Endothelial cell of umbilical vein (primary cell): Measurements from ENCODE around the gene PILRA. TPM values are rescaled to one million over a fixed set of nuclear protein-coding genes. Genes with fewer than 3 reads are reported as not detected.

Experiments used
- BruUV-seq: library from RNA; stranded (reverse); fragments of 400-500 nt; replicated peaks from 2 replicates; lab custom pipeline; 2021; lab: Mats Ljungman, UMichigan
- CTCF ChIA-PET: fragments of 300-600, 350-600 bp; sonication (Branson Sonifier 250); formaldehyde crosslinking; loops from one replicate; lab custom pipeline; 2021; ENCODE audit warnings: antibody characterized with exemption, inconsistent platforms; lab: Charles Lee
- POLR2A ChIA-PET: fragments of 300-600, 350-600 bp; sonication (Branson Sonifier 250); formaldehyde crosslinking; loops from one replicate; lab custom pipeline; 2021; ENCODE audit warnings: antibody characterized with exemption, inconsistent platforms; lab: Charles Lee
- DNase-seq: peaks from one replicate; pipeline ENCODE4 v3.0.0-alpha.2; 2011; ENCODE audit warnings: low read depth, low spot score
- FAIRE-seq: peaks from 2 replicates; lab custom pipeline; 2011; peaks lifted over from hg19 to GRCh38; lab: Jason Lieb, UNC
- H2AFZ ChIP-seq: 2 replicates; pipeline ENCODE4 v1.6.0; 2012; ENCODE audit warnings: low read depth, low read length, control low read depth, inconsistent platforms
- H3K27ac ChIP-seq: 2 replicates; pipeline ENCODE4 v1.5.1; 2011; ENCODE audit warnings: low read depth, mild to moderate bottlenecking, control low read depth, low read length, moderate library complexity; ENCODE audit not compliant: insufficient read depth
- H3K27me3 ChIP-seq, 2 experiments: 2 replicates each; pipeline versions ENCODE4 v1.6.0 to v1.6.1; 2011; ENCODE audit warnings: low read length in 2 of 2, mixed read lengths in 1 of 2; ENCODE audit not compliant: control insufficient read depth in 2 of 2, insufficient read depth in 2 of 2
- H3K36me3 ChIP-seq, 2 experiments: 2 replicates in 1 of 2; 3 replicates in 1 of 2; pipeline ENCODE4 v1.5.1; 2011; ENCODE audit warnings: low read length in 2 of 2, mild to moderate bottlenecking in 1 of 2, moderate library complexity in 1 of 2; ENCODE audit not compliant: control insufficient read depth in 2 of 2, insufficient read depth in 2 of 2; ENCODE audit errors: extremely low read depth in 1 of 2
- H3K4me1 ChIP-seq: 3 replicates; pipeline ENCODE4 v1.5.1; 2011; ENCODE audit warnings: mild to moderate bottlenecking, low read length; ENCODE audit not compliant: control insufficient read depth, insufficient read depth; ENCODE audit errors: extremely low read depth
- H3K4me2 ChIP-seq: 2 replicates; pipeline ENCODE4 v1.6.1; 2011; ENCODE audit warnings: low read length, control low read depth, mixed read lengths; ENCODE audit not compliant: insufficient read depth
- H3K4me3 ChIP-seq, 3 experiments: fragments of 200-600 bp in 1 of 3; sonication (generic), shearing (Covaris generic) in 1 of 3; replicated peaks in 1 of 3; 2 replicates each; pipeline ENCODE4 v1.5.1; 2011 to 2016; ENCODE audit warnings: control low read depth in 3 of 3, low read length in 3 of 3, mild to moderate bottlenecking in 2 of 3, inconsistent platforms in 1 of 3, low read depth in 1 of 3, moderate library complexity in 1 of 3; ENCODE audit not compliant: insufficient read depth in 1 of 3
- H3K79me2 ChIP-seq: 2 replicates; pipeline ENCODE4 v1.6.0; 2012; ENCODE audit warnings: low read length, inconsistent platforms; ENCODE audit not compliant: control insufficient read depth, insufficient read depth
- H3K9ac ChIP-seq: replicated peaks from 2 replicates; pipeline ENCODE3; 2011; ENCODE audit warnings: low read length, control low read depth; ENCODE audit not compliant: insufficient read depth; ENCODE audit errors: extremely low read depth
- H3K9me1 ChIP-seq: replicated peaks from 3 replicates; pipeline ENCODE4 v1.6.0; 2011; ENCODE audit warnings: mild to moderate bottlenecking, low read length; ENCODE audit not compliant: control insufficient read depth, insufficient read depth; ENCODE audit errors: extremely low read depth
- H3K9me3 ChIP-seq: replicated peaks from 2 replicates; pipeline ENCODE4 v1.5.1; 2012; ENCODE audit warnings: low read length, inconsistent platforms; ENCODE audit not compliant: control insufficient read depth, insufficient read depth
- H4K20me1 ChIP-seq: replicated peaks from 2 replicates; pipeline ENCODE3; 2011; ENCODE audit warnings: mild to moderate bottlenecking, low read length; ENCODE audit not compliant: control insufficient read depth, insufficient read depth; ENCODE audit errors: extremely low read depth
- EZH2 ChIP-seq: IDR thresholded peaks from 2 replicates; pipeline ENCODE4 v1.6.1; 2012; ENCODE audit warnings: borderline replicate concordance, low read depth, mild to moderate bottlenecking, moderate library complexity, low read length, inconsistent platforms; ENCODE audit not compliant: severe bottlenecking
- FOS ChIP-seq: IDR thresholded peaks from 2 replicates; pipeline ENCODE4 v1.6.1; 2011; ENCODE audit warnings: mild to moderate bottlenecking, low read length, moderate library complexity, borderline replicate concordance; ENCODE audit not compliant: insufficient read depth
- GATA2 ChIP-seq: IDR thresholded peaks from 2 replicates; pipeline ENCODE4 v1.7.0; 2011; ENCODE audit warnings: low read depth, mild to moderate bottlenecking, moderate library complexity, mixed read lengths, low read length; ENCODE audit not compliant: insufficient read length, insufficient read depth
- JUN ChIP-seq: IDR thresholded peaks from 2 replicates; pipeline ENCODE4 v1.6.1; 2011; ENCODE audit warnings: borderline replicate concordance, low read depth; ENCODE audit not compliant: insufficient read length, insufficient read depth
- MYC ChIP-seq: IDR thresholded peaks from one replicate; pipeline ENCODE4 v1.6.1; 2011; ENCODE audit warnings: mild to moderate bottlenecking, low read depth, low read length
- POLR2A ChIP-seq: IDR thresholded peaks from 2 replicates; pipeline ENCODE4 v1.6.1; 2012; ENCODE audit warnings: low read depth, mild to moderate bottlenecking, control low read depth, low read length
- POLR2AphosphoS5 ChIP-seq: IDR thresholded peaks from 2 replicates; pipeline ENCODE4 v1.6.1; 2012; ENCODE audit warnings: low read depth, mild to moderate bottlenecking, control low read depth, low read length, moderate library complexity; ENCODE audit not compliant: insufficient read depth
- dilution Hi-C: fragments of 300-500 bp; cut with MboI; formaldehyde crosslinking; loops from one replicate; pipeline ENCODE4 v1.15.0; 2019; ENCODE audit warnings: low sequenced_read_pairs; ENCODE audit not compliant: extremely low pct_ligation_motif_present
- intact Hi-C: fragments of 100-400 bp; cut with micrococcal nuclease; formaldehyde crosslinking; loops from one replicate; pipeline ENCODE4 v1.10.0; 2022
- polyA plus RNA-seq, 4 experiments: library from polyadenylated mRNA; depleted of rRNA in 3 of 4; stranded (reverse) in 3 of 4; unstranded in 1 of 4; fragments of >200 nt; gene quantifications; 2 replicates each; pipeline versions ENCODE4 v1.2.1 to v1.2.3, GENCODE V29; 2011 to 2012; ENCODE audit warnings: missing spikeins in 1 of 4
- total RNA-seq: library from RNA; stranded (reverse); gene quantifications from 2 replicates; pipeline ENCODE4 v1.2.3, GENCODE V29; 2021
- TF ChIP-seq, protein P1 (sequence below), 2 donors: IDR thresholded peaks; 1 replicate in 1 of 2; 2 replicates in 1 of 2; pipeline ENCODE4 v1.5.1; 2011; ENCODE audit warnings: low read length in 2 of 2, mild to moderate bottlenecking in 2 of 2, moderate library complexity in 2 of 2, control low read depth in 1 of 2, inconsistent platforms in 1 of 2, low read depth in 1 of 2; ENCODE audit not compliant: insufficient read depth in 1 of 2; ENCODE audit errors: extremely low read depth in 1 of 2
- TF ChIP-seq, protein P2 (sequence below): IDR thresholded peaks from 2 replicates; pipeline ENCODE4 v1.6.1; 2011; ENCODE audit not compliant: insufficient read depth, insufficient read length

PILRA gene
- total and polyA plus RNA-seq, 2 donors (not counting 3 experiments of a cell fraction or from before 2014, with no cell fraction given): 0.61 to 1.3 TPM

DNA sequence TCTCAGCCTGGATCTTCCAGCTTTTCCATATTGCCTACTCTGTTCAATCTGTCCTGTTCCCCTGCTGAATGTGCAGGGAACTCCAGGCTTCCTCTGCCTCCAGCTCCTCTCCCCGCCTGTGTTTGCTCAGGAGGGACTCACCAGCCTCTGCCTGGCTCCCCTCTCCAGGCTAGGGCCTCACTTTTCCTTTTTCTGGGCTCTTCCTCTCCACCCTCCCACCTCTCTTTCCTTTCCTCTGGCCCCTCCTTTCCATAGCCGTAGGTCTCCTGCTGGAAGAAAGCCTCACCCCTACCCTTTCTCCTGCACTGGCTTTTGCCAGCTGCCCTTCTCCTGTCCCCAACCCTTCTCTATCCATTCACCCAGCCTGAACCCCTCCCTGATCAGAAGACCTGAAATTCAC, 25.0 kb downstream of the PILRA start:
- Histone ChIP-seq H3K4me3 (no peak overlapping the region), H3K9me3 (no peaks in the 10 kb centered on the region), H3K9me1 (no peaks in the 10 kb centered on the region), H3K4me1 (no peaks in the 10 kb centered on the region), H3K27me3 (peaks cover 2 to 10% of the 10 kb centered on the region in 2 experiments), H3K27ac (no peak overlapping the region), H3K36me3 (no peaks in the 10 kb centered on the region), H4K20me1 (no peaks in the 10 kb centered on the region), H3K4me2 (no peak overlapping the region), H3K79me2 (no peaks in the 10 kb centered on the region), H3K9ac (no peak overlapping the region), H2AFZ (no peak overlapping the region)
- FAIRE-seq: no peak
- CTCF ChIA-PET: interaction anchor here (2.2 kb wide), 1 partner anchor 9 kb away, joined by 10 read pairs; no protein-coding TSS in a partner anchor
- TF ChIP-seq EZH2 (no peak), MYC (no peak), POLR2AphosphoS5 (no peak), POLR2A (no peak), FOS (no peak), JUN (no peak), GATA2 (no peak)
- TF ChIP-seq, protein P1, sequence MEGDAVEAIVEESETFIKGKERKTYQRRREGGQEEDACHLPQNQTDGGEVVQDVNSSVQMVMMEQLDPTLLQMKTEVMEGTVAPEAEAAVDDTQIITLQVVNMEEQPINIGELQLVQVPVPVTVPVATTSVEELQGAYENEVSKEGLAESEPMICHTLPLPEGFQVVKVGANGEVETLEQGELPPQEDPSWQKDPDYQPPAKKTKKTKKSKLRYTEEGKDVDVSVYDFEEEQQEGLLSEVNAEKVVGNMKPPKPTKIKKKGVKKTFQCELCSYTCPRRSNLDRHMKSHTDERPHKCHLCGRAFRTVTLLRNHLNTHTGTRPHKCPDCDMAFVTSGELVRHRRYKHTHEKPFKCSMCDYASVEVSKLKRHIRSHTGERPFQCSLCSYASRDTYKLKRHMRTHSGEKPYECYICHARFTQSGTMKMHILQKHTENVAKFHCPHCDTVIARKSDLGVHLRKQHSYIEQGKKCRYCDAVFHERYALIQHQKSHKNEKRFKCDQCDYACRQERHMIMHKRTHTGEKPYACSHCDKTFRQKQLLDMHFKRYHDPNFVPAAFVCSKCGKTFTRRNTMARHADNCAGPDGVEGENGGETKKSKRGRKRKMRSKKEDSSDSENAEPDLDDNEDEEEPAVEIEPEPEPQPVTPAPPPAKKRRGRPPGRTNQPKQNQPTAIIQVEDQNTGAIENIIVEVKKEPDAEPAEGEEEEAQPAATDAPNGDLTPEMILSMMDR (IDR thresholded peaks at IDR 0.05; ENCODE audit: extremely low read depth in 1 of 2, insufficient read depth in 1 of 2, low read depth in 1 of 2, low read length in 2 of 2): no peak
- TF ChIP-seq, protein P2, sequence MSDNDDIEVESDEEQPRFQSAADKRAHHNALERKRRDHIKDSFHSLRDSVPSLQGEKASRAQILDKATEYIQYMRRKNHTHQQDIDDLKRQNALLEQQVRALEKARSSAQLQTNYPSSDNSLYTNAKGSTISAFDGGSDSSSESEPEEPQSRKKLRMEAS: no peak
- intact Hi-C loops (no loop called here), dilution Hi-C loops (no loop called here)
- POLR2A ChIA-PET: no interaction called here
- no peak for DNase-seq
- no TSS peak for BruUV-seq
